ENCODE results near the gene STEAP2.

GRCh38 chr7:90230834-90231233 is 19.3 kb downstream of the STEAP2 start:
- TF ChIP-seq CTCF (IDR thresholded peaks at IDR 0.05; ENCODE audit: borderline replicate concordance, extremely low read depth, low read length, poor library complexity, severe bottlenecking) (no peak), EZH2 (IDR thresholded peaks at IDR 0.05; ENCODE audit: borderline replicate concordance, low read depth, low read length, severe bottlenecking) (no peak)

Measured in DND-41 (cell line).